ENCODE measurements around the gene RGS7BP. TPM values are rescaled to one million over a fixed set of nuclear protein-coding genes. Genes with fewer than 3 reads are reported as not detected.

RGS7BP gene
- total RNA-seq, 1 experiment from 2014 or later = 0.33 TPM

DNA sequence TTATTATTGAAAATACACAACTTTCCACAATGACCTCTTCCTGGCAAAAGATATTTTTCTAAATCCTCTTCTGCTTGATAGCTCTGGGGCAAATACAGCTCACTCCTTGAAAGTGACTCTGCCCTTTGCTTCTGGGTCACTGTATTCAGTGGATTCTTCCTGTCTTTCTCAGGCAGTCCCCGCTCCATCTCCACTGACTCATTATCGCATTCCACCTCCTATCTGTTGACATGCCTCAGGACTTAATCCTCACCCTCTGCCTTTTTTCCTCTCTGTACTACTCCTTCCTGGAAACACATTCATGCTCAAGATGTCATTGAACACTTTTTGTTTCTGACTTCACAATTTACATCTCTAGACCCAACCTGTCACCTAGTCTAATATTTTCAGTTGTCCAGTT lies 8.4 kb upstream of the RGS7BP start:
- TF ChIP-seq, protein P1, sequence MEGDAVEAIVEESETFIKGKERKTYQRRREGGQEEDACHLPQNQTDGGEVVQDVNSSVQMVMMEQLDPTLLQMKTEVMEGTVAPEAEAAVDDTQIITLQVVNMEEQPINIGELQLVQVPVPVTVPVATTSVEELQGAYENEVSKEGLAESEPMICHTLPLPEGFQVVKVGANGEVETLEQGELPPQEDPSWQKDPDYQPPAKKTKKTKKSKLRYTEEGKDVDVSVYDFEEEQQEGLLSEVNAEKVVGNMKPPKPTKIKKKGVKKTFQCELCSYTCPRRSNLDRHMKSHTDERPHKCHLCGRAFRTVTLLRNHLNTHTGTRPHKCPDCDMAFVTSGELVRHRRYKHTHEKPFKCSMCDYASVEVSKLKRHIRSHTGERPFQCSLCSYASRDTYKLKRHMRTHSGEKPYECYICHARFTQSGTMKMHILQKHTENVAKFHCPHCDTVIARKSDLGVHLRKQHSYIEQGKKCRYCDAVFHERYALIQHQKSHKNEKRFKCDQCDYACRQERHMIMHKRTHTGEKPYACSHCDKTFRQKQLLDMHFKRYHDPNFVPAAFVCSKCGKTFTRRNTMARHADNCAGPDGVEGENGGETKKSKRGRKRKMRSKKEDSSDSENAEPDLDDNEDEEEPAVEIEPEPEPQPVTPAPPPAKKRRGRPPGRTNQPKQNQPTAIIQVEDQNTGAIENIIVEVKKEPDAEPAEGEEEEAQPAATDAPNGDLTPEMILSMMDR (conservative IDR thresholded peaks at IDR 0.05) = no peak
- no peaks in the 10 kb centered on the region; the same call in 1 of the 2 replicates for H3K4me1 ChIP-seq (ENCODE audit: insufficient read depth, low read length)
- no peak overlapping the region for H3K23ac ChIP-seq (ENCODE audit: insufficient read length, low read depth, low read length)
- Mint-ChIP-seq H3K9me3 (no peaks in the 10 kb centered on the region), H3K27ac (no peak overlapping the region; a peak in 1 of 7 replicates), H3K4me1 (peaks cover 13 to 17% of the 10 kb centered on the region in 2 experiments), H3K27me3 (ENCODE audit: low read depth) (peaks cover 4% of the 10 kb centered on the region), H3K36me3 (ENCODE audit: insufficient read depth in 1 of 3, low read depth in 3 of 3) (no peaks in the 10 kb centered on the region), H3K4me3 (no peak overlapping the region)
- H3K79me1 ChIP-seq (ENCODE audit: insufficient read depth, low read depth, low read length, poor library complexity, severe bottlenecking) = no peaks in the 10 kb centered on the region
- H2AFZ ChIP-seq (ENCODE audit: low read length) = no peak overlapping the region
- H2BK15ac ChIP-seq (ENCODE audit: low read depth, low read length) = no peak overlapping the region
- no peaks in the 10 kb centered on the region for H4K20me1 ChIP-seq (ENCODE audit: control insufficient read depth, insufficient read depth, insufficient read length)
- H3K9me3 ChIP-seq (ENCODE audit: control insufficient read depth, low read depth, low read length) = no peaks in the 10 kb centered on the region
- H2BK12ac ChIP-seq (ENCODE audit: insufficient read length, low read depth, low read length) = no peak overlapping the region
- no peaks in the 10 kb centered on the region for H3K27me3 ChIP-seq (ENCODE audit: insufficient read depth, low read length)
- no peak overlapping the region for H4K5ac ChIP-seq (ENCODE audit: insufficient read length, low read depth, low read length)
- no peak overlapping the region for H3K4ac ChIP-seq (ENCODE audit: low read depth, low read length)
- no peak overlapping the region for H3K9ac ChIP-seq (ENCODE audit: extremely low read depth, insufficient read length, low read length)
- no peaks in the 10 kb centered on the region for H3K23me2 ChIP-seq (ENCODE audit: insufficient read length, low read depth, low read length, poor library complexity, severe bottlenecking)
- H3K79me2 ChIP-seq (ENCODE audit: insufficient read depth, low read length) = no peaks in the 10 kb centered on the region
- H4K91ac ChIP-seq (ENCODE audit: insufficient read length, low read depth, low read length) = no peak overlapping the region
- no peak overlapping the region for H3K56ac ChIP-seq (ENCODE audit: insufficient read length, low read depth, low read length)
- H3K18ac ChIP-seq (ENCODE audit: insufficient read length, low read depth, low read length) = no peak overlapping the region
- no peak overlapping the region for H3T11ph ChIP-seq (ENCODE audit: low read length)
- H3K27ac ChIP-seq (ENCODE audit: insufficient read length, low read depth, low read length) = no peak overlapping the region
- H2BK20ac ChIP-seq (ENCODE audit: low read depth, low read length, poor library complexity, severe bottlenecking) = no peak overlapping the region
- H2BK120ac ChIP-seq (ENCODE audit: low read depth, low read length, poor library complexity, severe bottlenecking) = no peak overlapping the region
- no peak overlapping the region for H3K14ac ChIP-seq (ENCODE audit: insufficient read depth, low read length)
- H2AK5ac ChIP-seq (ENCODE audit: insufficient read length, low read length) = no peak overlapping the region
- H3K4me2 ChIP-seq (ENCODE audit: insufficient read depth, insufficient read length, low read length) = no peak overlapping the region
- no peak overlapping the region for H2BK5ac ChIP-seq (ENCODE audit: insufficient read length, low read length)
- no CpG with 5 or more reads among the region's 2 CpGs for WGBS (ENCODE audit: extremely low coverage, insufficient read length, low lambda C conversion rate)
- H4K8ac ChIP-seq (replicated peaks; ENCODE audit: insufficient read length, low read depth, low read length) = no peak overlapping the region
- DNase-seq = no peak

Measured in H9 (cell line).